MCF 10A (cell line): ENCODE measurements around the gene NEK6. TPM values are rescaled to one million over a fixed set of nuclear protein-coding genes. Genes with fewer than 3 reads are reported as not detected.

Source experiments
- BruUV-seq: library from RNA; stranded (reverse); fragments of 400-500 nt; replicated peaks from 2 replicates; lab custom pipeline; 2021; lab: Mats Ljungman, UMichigan
- CTCF ChIA-PET: fragments of 300-600 bp; sonication (Branson Sonifier 250); formaldehyde crosslinking; extraction: SDS; loops from one replicate; lab custom pipeline; 2021; ENCODE audit warnings: antibody characterized with exemption, inconsistent platforms; lab: Yijun Ruan, JAX
- POLR2A ChIA-PET: fragments of 300-600, 350-650 bp; sonication (Branson Sonifier 250); formaldehyde crosslinking; extraction: SDS; loops from one replicate; lab custom pipeline; 2020; ENCODE audit warnings: antibody characterized with exemption, inconsistent platforms; lab: Yijun Ruan, JAX
- DNase-seq: peaks from one replicate; pipeline ENCODE4 v3.0.0-alpha.2; 2018; ENCODE audit not compliant: unreplicated experiment
- H3K27ac Mint-ChIP-seq: one replicate; pipeline ENCODE4 v1.8.0; 2022; ENCODE audit warnings: mild to moderate bottlenecking, low read depth, mixed read lengths; ENCODE audit not compliant: unreplicated experiment
- H3K27me3 Mint-ChIP-seq: one replicate; pipeline ENCODE4 v1.8.0; 2022; ENCODE audit warnings: mixed read lengths; ENCODE audit not compliant: insufficient read depth, unreplicated experiment
- H3K36me3 Mint-ChIP-seq: one replicate; pipeline ENCODE4 v1.8.0; 2022; ENCODE audit warnings: mild to moderate bottlenecking, moderate library complexity, mixed read lengths; ENCODE audit not compliant: insufficient read depth, unreplicated experiment
- H3K4me1 Mint-ChIP-seq: one replicate; pipeline ENCODE4 v1.8.0; 2022; ENCODE audit warnings: mixed read lengths; ENCODE audit not compliant: insufficient read depth, unreplicated experiment
- H3K4me3 Mint-ChIP-seq: one replicate; pipeline ENCODE4 v1.8.0; 2022; ENCODE audit warnings: mild to moderate bottlenecking, moderate library complexity, mixed read lengths; ENCODE audit not compliant: unreplicated experiment
- H3K9me3 Mint-ChIP-seq: one replicate; pipeline ENCODE4 v1.8.0; 2022; ENCODE audit warnings: mixed read lengths; ENCODE audit not compliant: unreplicated experiment
- CTCF ChIP-seq: fragments of 200-600 bp; IDR thresholded peaks from one replicate; pipeline ENCODE4 v1.8.0; 2022; ENCODE audit warnings: antibody characterized with exemption, mild to moderate bottlenecking; ENCODE audit not compliant: unreplicated experiment
- intact Hi-C: fragments of 100-400 bp; cut with micrococcal nuclease; formaldehyde crosslinking; loops from 2 replicates; pipeline ENCODE4 v1.14.1; 2022
- total RNA-seq: library from RNA; stranded (reverse); gene quantifications from 2 replicates; pipeline ENCODE4 v1.2.3, GENCODE V29; 2022

Gene NEK6
- total RNA-seq, 1 experiment from 2014 or later = 27.5 TPM

- H3K27me3 Mint-ChIP-seq = no peaks in the 10 kb centered on the region
- H3K4me1 Mint-ChIP-seq = no peaks in the 10 kb centered on the region
- H3K27ac Mint-ChIP-seq = no peak overlapping the region
- intact Hi-C loops = no loop called here
- H3K4me3 Mint-ChIP-seq = no peak overlapping the region
- H3K36me3 Mint-ChIP-seq = peaks cover 37% of the 10 kb centered on the region
- no TSS peak for BruUV-seq
- DNase-seq = no peak
- CTCF ChIA-PET = no interaction called here
- POLR2A ChIA-PET = no interaction called here
- TF ChIP-seq CTCF = no peak
- H3K9me3 Mint-ChIP-seq = no peaks in the 10 kb centered on the region
Measured at GRCh38 chr9:124334568-124335319, 77.0 kb downstream of the NEK6 start.

- CTCF ChIA-PET = interaction anchor here (0.6 to 1.3 kb wide), 2 partner anchors 209 to 295 kb away, joined by 3 to 5 read pairs; no protein-coding TSS in a partner anchor
- Mint-ChIP-seq H3K4me1 (no peaks in the 10 kb centered on the region), H3K36me3 (peaks cover 37% of the 10 kb centered on the region), H3K4me3 (no peak overlapping the region), H3K9me3 (no peaks in the 10 kb centered on the region), H3K27me3 (no peaks in the 10 kb centered on the region), H3K27ac (no peak overlapping the region)
- POLR2A ChIA-PET = interaction anchor here (0.7 kb wide), 1 partner anchor 60 kb away, joined by 3 read pairs; no protein-coding TSS in a partner anchor
- intact Hi-C loops = no loop called here
- no peak for TF ChIP-seq CTCF
- no peak for DNase-seq
- no TSS peak for BruUV-seq
Measured at GRCh38 chr9:124335320-124335707, 77.6 kb downstream of the NEK6 start.

GRCh38 chr9:124337562-124337961, 79.8 kb downstream of the NEK6 start:
- POLR2A ChIA-PET = no interaction called here
- DNase-seq = no peak
- no TSS peak for BruUV-seq
- Mint-ChIP-seq H3K27me3 (no peaks in the 10 kb centered on the region), H3K9me3 (no peaks in the 10 kb centered on the region), H3K4me3 (no peak overlapping the region), H3K4me1 (peaks cover 3% of the 10 kb centered on the region), H3K36me3 (peaks cover 31% of the 10 kb centered on the region), H3K27ac (no peak overlapping the region)
- CTCF ChIA-PET = interaction anchor here (0.6 to 1.1 kb wide), 2 partner anchors 32 to 46 kb away, joined by 3 to 4 read pairs; no protein-coding TSS in a partner anchor
- no peak for TF ChIP-seq CTCF
- intact Hi-C loops = no loop called here

- Mint-ChIP-seq H3K27ac (no peak overlapping the region), H3K36me3 (peaks cover 41% of the 10 kb centered on the region), H3K9me3 (no peaks in the 10 kb centered on the region), H3K27me3 (no peaks in the 10 kb centered on the region), H3K4me3 (no peak overlapping the region), H3K4me1 (peaks cover 8% of the 10 kb centered on the region)
- TF ChIP-seq CTCF = no peak
- intact Hi-C loops = no loop called here
- CTCF ChIA-PET = interaction anchor here (0.5 kb wide), 1 partner anchor 48 kb away, joined by 3 read pairs; no protein-coding TSS in a partner anchor
- POLR2A ChIA-PET = no interaction called here
- no peak for DNase-seq
- BruUV-seq = no TSS peak
Measured at GRCh38 chr9:124339603-124340146, 81.9 kb downstream of the NEK6 start.
